C4-2B (cell line): ENCODE results near the gene PKHD1.

ENCODE experiments used
- H3K27ac ChIP-seq: fragments of 450-650 bp; 2 replicates; pipeline ENCODE4 v1.5.1; 2017
- CTCF ChIP-seq: fragments of 450-650 bp; conservative IDR thresholded peaks from 2 replicates; pipeline ENCODE4 v1.5.1; 2017; ENCODE audit warnings: mild to moderate bottlenecking
- ZFX ChIP-seq: fragments of 450-650 bp; IDR thresholded peaks from 2 replicates; pipeline ENCODE4 v1.6.1; 2017

PKHD1 gene

GRCh38 chr6:51578994-51579393, 508.4 kb downstream of the PKHD1 start:
- TF ChIP-seq CTCF, result no peak
- no peak for TF ChIP-seq ZFX
- no peak overlapping the region for H3K27ac ChIP-seq

DNA sequence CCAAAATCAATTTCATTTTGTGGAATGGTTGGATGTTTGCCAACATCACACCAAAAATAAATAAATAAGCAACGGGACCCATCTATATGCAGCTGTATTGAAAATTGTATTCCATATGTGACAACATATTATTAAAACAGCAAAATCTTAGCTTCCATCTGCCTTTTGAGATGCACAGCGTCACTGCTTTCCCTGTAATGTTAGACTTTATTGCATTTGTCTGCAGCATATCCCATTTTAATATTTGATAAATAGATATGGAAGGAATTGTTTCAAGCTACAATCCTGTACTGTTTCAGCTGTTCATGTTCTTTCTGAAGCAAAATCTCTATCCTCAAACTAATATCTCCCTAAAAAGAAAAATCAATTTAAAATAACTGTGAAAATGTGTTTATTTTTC, 509.1 kb downstream of the PKHD1 start:
- TF ChIP-seq CTCF (no peak), ZFX (no peak)
- H3K27ac ChIP-seq, result no peak overlapping the region

DNA sequence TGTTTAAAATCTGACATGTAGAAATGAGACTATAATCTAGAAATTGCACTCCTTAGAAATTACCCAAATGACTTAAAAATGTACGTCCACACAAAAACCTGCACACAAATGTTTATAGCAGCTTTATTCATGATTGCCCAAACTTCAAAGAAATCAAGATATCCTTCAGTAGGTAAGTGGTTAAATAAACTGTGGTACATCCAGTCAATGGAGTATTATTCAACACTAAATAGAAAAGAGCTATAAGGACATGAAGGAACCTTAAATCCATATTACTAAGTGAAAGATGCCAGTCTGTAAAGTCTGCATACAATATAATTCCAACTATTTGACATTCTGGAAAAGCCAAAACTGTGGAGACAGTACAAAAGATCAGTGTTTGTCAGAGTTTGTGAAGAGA, 513.4 kb downstream of the PKHD1 start:
- TF ChIP-seq CTCF (no peak), ZFX (no peak)
- H3K27ac ChIP-seq, result no peak overlapping the region

DNA sequence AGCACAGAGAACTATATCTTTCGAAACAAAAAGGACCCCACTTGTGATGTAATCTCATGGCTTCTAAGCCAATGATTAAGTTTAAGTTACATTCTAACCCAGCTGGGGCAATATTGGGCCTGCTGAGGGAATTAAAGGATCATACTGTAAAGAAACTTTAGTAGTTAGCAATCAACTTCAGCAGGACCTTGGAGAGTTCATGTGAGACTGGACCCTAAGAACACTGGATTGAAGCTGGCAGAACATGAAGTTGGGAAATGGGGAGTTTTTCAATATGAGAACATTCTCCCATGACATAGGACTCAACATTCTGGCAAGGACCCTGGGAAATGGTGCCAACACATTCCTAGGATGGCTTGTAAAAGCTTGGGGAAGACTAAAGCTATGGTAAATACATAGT, 516.2 kb downstream of the PKHD1 start:
- TF ChIP-seq ZFX, result no peak
- no peak for TF ChIP-seq CTCF
- H3K27ac ChIP-seq, result no peak overlapping the region

- TF ChIP-seq ZFX, result no peak
- TF ChIP-seq CTCF, result no peak
- H3K27ac ChIP-seq, result no peak overlapping the region
Measured at GRCh38 chr6:51570168-51570921, 517.1 kb downstream of the PKHD1 start.

GRCh38 chr6:51569594-51569993, 517.8 kb downstream of the PKHD1 start:
- H3K27ac ChIP-seq, result no peak overlapping the region
- no peak for TF ChIP-seq ZFX
- TF ChIP-seq CTCF, result peak; percentile 17; the same call in 1 of the 2 replicates

DNA sequence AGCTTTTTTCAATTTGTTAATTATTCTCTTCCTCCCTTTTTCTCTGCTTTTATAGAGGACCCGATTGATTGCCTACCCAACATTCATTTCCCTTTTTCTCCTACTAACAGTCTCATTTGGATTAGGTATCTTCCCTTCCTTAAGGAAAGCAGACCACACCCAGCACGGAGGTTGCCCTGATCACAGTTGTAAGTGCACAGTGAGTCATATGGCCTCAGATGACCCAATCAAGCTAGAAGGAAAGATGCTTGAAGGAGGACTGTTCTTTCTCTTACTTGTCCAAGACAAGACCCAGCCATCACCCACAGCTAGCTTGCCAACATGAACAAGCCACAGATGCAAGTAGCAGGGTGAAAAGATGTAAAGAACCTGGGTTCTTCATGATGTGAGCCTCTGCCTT, 518.6 kb downstream of the PKHD1 start:
- no peak for TF ChIP-seq ZFX
- no peak for TF ChIP-seq CTCF
- H3K27ac ChIP-seq, result no peak overlapping the region
